AG04450 (cell line): Measurements from ENCODE around the gene COLEC11. TPM values are rescaled to one million over a fixed set of nuclear protein-coding genes. Genes with fewer than 3 reads are reported as not detected.

Experiments used
- CTCF ChIA-PET: fragments of 300-600, 350-600 bp; formaldehyde crosslinking; extraction: SDS; loops from one replicate; lab custom pipeline; 2022; ENCODE audit warnings: antibody characterized with exemption, inconsistent platforms; lab: Charles Lee
- POLR2A ChIA-PET: fragments of 350-600 bp; formaldehyde crosslinking; extraction: SDS; loops from one replicate; lab custom pipeline; 2021; ENCODE audit warnings: antibody characterized with exemption, inconsistent platforms; lab: Yijun Ruan, JAX
- DNase-seq: peaks from one replicate; pipeline ENCODE4 v3.0.0-alpha.2; 2011; ENCODE audit warnings: low read depth, low spot score
- H3K27ac ChIP-seq: one replicate; pipeline ENCODE4 v1.5.1; 2012; ENCODE audit warnings: low read depth, low read length, control low read depth
- H3K27me3 ChIP-seq: one replicate; pipeline ENCODE4 v1.6.0; 2012; ENCODE audit warnings: low read length; ENCODE audit not compliant: control insufficient read depth, insufficient read depth
- H3K4me3 ChIP-seq: 2 replicates; pipeline ENCODE4 v1.5.1; 2011; ENCODE audit warnings: mild to moderate bottlenecking, low read depth, low read length, control low read depth
- H3K9me3 ChIP-seq: 2 replicates; pipeline ENCODE4 v1.5.1; 2012; ENCODE audit warnings: low read length; ENCODE audit not compliant: control insufficient read depth, insufficient read depth
- CTCF ChIP-seq: IDR thresholded peaks from 2 replicates; pipeline ENCODE4 v1.5.1; 2011; ENCODE audit warnings: low read depth, low read length, control low read depth, inconsistent platforms
- polyA plus RNA-seq: library from polyadenylated mRNA; depleted of rRNA; stranded (reverse); fragments of >200 nt; gene quantifications from 2 replicates; pipeline ENCODE4 v1.2.3, GENCODE V29; 2011

The COLEC11 gene
- polyA plus RNA-seq, 1 experiment = 0.68 TPM

GRCh38 chr2:3672861-3673678 is 78.2 kb downstream of the COLEC11 start:
- DNase-seq = no peak
- no peak overlapping the region for H3K4me3 ChIP-seq
- H3K27ac ChIP-seq = no peak overlapping the region
- POLR2A ChIA-PET = no interaction called here
- H3K9me3 ChIP-seq = peaks cover 8% of the 10 kb centered on the region
- CTCF ChIA-PET = no interaction called here
- H3K27me3 ChIP-seq = peaks cover 16% of the 10 kb centered on the region
- no peak for TF ChIP-seq CTCF

- Histone ChIP-seq H3K27ac (no peak overlapping the region), H3K4me3 (no peak overlapping the region), H3K9me3 (peaks cover 8% of the 10 kb centered on the region), H3K27me3 (peaks cover 16% of the 10 kb centered on the region)
- ChIA-PET POLR2A (no interaction called here), CTCF (no interaction called here)
- no peak for DNase-seq
- TF ChIP-seq CTCF = no peak
Measured at GRCh38 chr2:3674066-3674845, 79.3 kb downstream of the COLEC11 start.

- DNase-seq = no peak
- ChIA-PET POLR2A (no interaction called here), CTCF (no interaction called here)
- Histone ChIP-seq H3K4me3 (no peak overlapping the region), H3K27me3 (peaks cover 13% of the 10 kb centered on the region), H3K9me3 (no peaks in the 10 kb centered on the region; the same call in 1 of the 2 replicates), H3K27ac (no peak overlapping the region)
- TF ChIP-seq CTCF = no peak
Measured at GRCh38 chr2:3675687-3676086, 80.8 kb downstream of the COLEC11 start.

- CTCF ChIA-PET = no interaction called here
- TF ChIP-seq CTCF = no peak
- no peaks in the 10 kb centered on the region; the same call in 1 of the 2 replicates for H3K9me3 ChIP-seq
- no peak overlapping the region for H3K27ac ChIP-seq
- H3K27me3 ChIP-seq = peaks cover 13% of the 10 kb centered on the region
- no peak overlapping the region for H3K4me3 ChIP-seq
- POLR2A ChIA-PET = no interaction called here
- DNase-seq = no peak
Measured at GRCh38 chr2:3677436-3677835, 82.5 kb downstream of the COLEC11 start.

GRCh38 chr2:3678212-3678611 is 83.3 kb downstream of the COLEC11 start:
- POLR2A ChIA-PET = no interaction called here
- TF ChIP-seq CTCF = no peak
- DNase-seq = no peak
- H3K27ac ChIP-seq = no peak overlapping the region
- peaks cover 8% of the 10 kb centered on the region for H3K27me3 ChIP-seq
- CTCF ChIA-PET = no interaction called here
- no peak overlapping the region for H3K4me3 ChIP-seq
- H3K9me3 ChIP-seq = no peaks in the 10 kb centered on the region; the same call in 1 of the 2 replicates
